GM21723 (cell line): ENCODE measurements around the gene MIF.
"Not testable (repeated sequence)": the region's sequence is repeated elsewhere in the genome, so short reads cannot be mapped to it uniquely, and the experiment has no call there.

Experiments
- ATAC-seq: cut with Tn5 transposase; IDR thresholded peaks from one replicate; pipeline ENCODE4 v1.9.1; 2021; ENCODE audit warnings: mild to moderate bottlenecking, moderate library complexity; ENCODE audit not compliant: unreplicated experiment

MIF gene

DNA sequence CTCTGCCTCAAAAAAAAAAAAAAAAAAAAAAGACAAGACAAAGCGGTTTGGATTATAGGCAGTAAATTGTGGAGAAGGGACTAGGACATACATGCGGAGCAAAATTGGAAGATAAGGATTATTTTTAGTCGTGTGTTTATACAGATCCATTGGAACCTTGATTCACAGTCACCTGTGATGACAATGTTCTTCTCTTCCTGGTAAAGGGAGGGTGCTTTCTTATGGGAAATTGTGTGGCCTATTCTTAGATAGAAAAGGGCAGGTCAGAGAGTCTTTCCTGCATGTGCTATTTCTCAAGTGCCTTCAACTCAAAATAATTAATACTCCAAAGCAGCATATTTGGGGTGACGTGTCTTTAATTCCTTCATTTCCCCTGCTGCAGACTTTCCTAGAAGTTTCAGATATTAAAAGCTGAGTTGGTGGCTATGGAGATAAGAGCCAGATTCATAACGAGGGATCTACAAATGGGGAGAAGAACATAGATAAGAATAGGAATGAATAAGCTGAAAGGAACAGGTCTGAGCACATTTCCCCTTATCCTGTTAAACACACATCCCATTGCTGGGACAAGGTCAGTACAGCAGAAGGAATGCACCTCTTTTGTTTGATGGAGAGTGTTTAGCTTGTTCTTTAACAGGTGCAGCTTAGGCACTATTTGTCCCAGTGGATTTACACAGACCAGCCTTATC lies 44.3 kb downstream of the MIF start:
- ATAC-seq: no peak

DNA sequence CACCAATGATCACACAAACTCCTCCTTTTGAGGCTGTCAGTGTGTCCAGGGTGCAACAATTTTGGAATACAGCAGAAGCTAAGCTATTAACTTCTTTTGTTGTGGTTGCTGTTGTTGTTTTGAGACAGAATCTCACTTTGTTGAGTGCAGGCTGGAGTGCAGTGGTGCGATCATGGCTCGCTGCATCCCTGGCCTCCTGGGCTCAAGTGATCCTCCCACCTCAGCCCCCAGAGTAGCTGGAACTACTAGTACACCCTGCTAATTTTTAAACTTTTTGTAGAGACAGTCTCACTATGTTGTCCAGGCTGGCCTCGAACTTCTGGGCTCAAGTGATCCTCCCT lies 44.8 kb downstream of the MIF start:
- no peak for ATAC-seq

DNA sequence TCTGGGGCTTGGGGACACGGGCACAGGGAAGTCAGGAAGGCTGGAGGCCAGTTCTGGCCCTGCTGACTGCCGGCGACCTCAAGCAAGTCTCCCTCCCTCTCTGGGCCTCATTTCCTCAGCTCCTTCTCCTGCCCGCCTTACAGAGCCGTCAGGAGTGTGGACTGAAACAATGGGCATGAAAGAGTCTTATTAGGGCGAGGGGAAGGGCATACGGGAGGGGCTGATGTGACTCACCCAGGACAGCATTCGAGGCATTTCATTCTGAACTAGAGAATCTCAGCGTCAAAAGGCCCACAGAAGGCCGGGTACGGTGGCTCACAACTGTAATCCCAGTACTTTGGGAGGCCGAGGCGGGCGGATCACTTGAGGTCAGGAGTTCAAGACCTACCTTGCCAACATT lies 46.0 kb downstream of the MIF start:
- not testable (repeated sequence) for ATAC-seq
